Measurements from ENCODE around the gene GAA.

GRCh38 chr17:80123791-80124190, 22.4 kb downstream of the GAA start:
- TF ChIP-seq POLR2A (IDR thresholded peaks at IDR 0.05): no peak
- no peak for TF ChIP-seq CTCF (IDR thresholded peaks at IDR 0.05)
